Breast epithelium (tissue), 4 donors: Measurements from ENCODE around the gene TOLLIP. TPM values are rescaled to one million over a fixed set of nuclear protein-coding genes. Genes with fewer than 3 reads are reported as not detected.
A peak's percentile ranks its signal among the peaks of the same experiment; 100 is the strongest.
"Not testable (repeated sequence)": the region's sequence is repeated elsewhere in the genome, so short reads cannot be mapped to it uniquely, and the experiment has no call there.

Source experiments
- DNase-seq, 2 donors: peaks; one replicate each; pipeline ENCODE4 v3.0.0-alpha.2; 2019; ENCODE audit warnings: low spot score in 2 of 2
- H3K27ac ChIP-seq, 2 donors: fragments of 200-600 bp; sonication (generic) in 1 of 2; one replicate each; pipeline ENCODE4 v1.5.1; 2016 to 2019; ENCODE audit warnings: mild to moderate bottlenecking in 1 of 2
- H3K27me3 ChIP-seq, 2 donors: fragments of 200-600 bp; sonication (generic) in 1 of 2; one replicate each; pipeline versions ENCODE4 v1.5.1 to v1.6.0; 2017 to 2019; ENCODE audit warnings: control low read depth in 1 of 2, mild to moderate bottlenecking in 1 of 2
- H3K36me3 ChIP-seq: fragments of 200-600 bp; one replicate; pipeline ENCODE4 v1.5.1; 2019
- H3K4me1 ChIP-seq, 2 donors: fragments of 200-600 bp; sonication (generic); one replicate each; pipeline ENCODE4 v1.5.1; 2016 to 2019; ENCODE audit warnings: control low read depth in 1 of 2
- H3K4me3 ChIP-seq, 3 donors: fragments of 200-600 bp; sonication (generic); 1 replicate in 2 of 3; 2 replicates in 1 of 3; pipeline ENCODE4 v1.5.1; 2016 to 2019; ENCODE audit warnings: mild to moderate bottlenecking in 3 of 3, moderate library complexity in 2 of 3
- H3K9me3 ChIP-seq, 2 donors: fragments of 200-600 bp; sonication (generic) in 1 of 2; one replicate each; pipeline ENCODE4 v1.5.1; 2016 to 2019; ENCODE audit warnings: control low read depth in 1 of 2
- CTCF ChIP-seq, 3 donors: fragments of 450-650 bp; IDR thresholded peaks; one replicate each; pipeline ENCODE4 v1.5.1; 2016 to 2017; ENCODE audit warnings: antibody characterized with exemption in 3 of 3, mild to moderate bottlenecking in 3 of 3, moderate library complexity in 3 of 3
- POLR2A ChIP-seq: fragments of 450-650 bp; IDR thresholded peaks from one replicate; pipeline ENCODE4 v1.6.1; 2016; ENCODE audit warnings: antibody characterized with exemption, mild to moderate bottlenecking, moderate library complexity
- POLR2AphosphoS5 ChIP-seq, 3 donors: sonication (generic); formaldehyde crosslinking; IDR thresholded peaks; one replicate each; pipeline ENCODE4 v1.6.1; 2017; ENCODE audit warnings: antibody characterized with exemption in 3 of 3
- intact Hi-C: fragments of 100-400 bp; cut with DNase I; formaldehyde crosslinking; loops from one replicate; pipeline ENCODE4 v1.15.1; 2023; ENCODE audit warnings: low total_unique reads
- total RNA-seq, 3 donors: library from RNA; depleted of rRNA; stranded (reverse); fragments of >200 nt; gene quantifications; one replicate each; pipeline ENCODE4 v1.1.0, GENCODE V29; 2016

TOLLIP gene
- total RNA-seq, 3 donors from 2014 or later = 32.8 to 47.2 (median 41.0) TPM

GRCh38 chr11:1342946-1343345, 33.5 kb upstream of the TOLLIP start:
- Histone ChIP-seq H3K36me3 (no peaks in the 10 kb centered on the region), H3K4me3 (no peak overlapping the region), H3K27me3 (no peaks in the 10 kb centered on the region), H3K9me3 (no peaks in the 10 kb centered on the region), H3K4me1 (no peaks in the 10 kb centered on the region), H3K27ac (no peak overlapping the region)
- DNase-seq = no peak
- intact Hi-C loops = no loop called here
- TF ChIP-seq POLR2A (no peak), POLR2AphosphoS5 (IDR thresholded peaks at IDR 0.05) (no peak), CTCF (IDR thresholded peaks at IDR 0.05) (no peak)

- intact Hi-C loops = no loop called here
- DNase-seq = no peak
- Histone ChIP-seq H3K36me3 (no peaks in the 10 kb centered on the region), H3K27ac (no peak overlapping the region), H3K4me1 (no peaks in the 10 kb centered on the region), H3K4me3 (no peak overlapping the region), H3K9me3 (no peaks in the 10 kb centered on the region), H3K27me3 (no peaks in the 10 kb centered on the region)
- TF ChIP-seq POLR2A (no peak), CTCF (IDR thresholded peaks at IDR 0.05) (no peak), POLR2AphosphoS5 (IDR thresholded peaks at IDR 0.05) (no peak)
These were observed 32.6 kb upstream of the TOLLIP start for GRCh38 chr11:1341928-1342524.

GRCh38 chr11:1341226-1341625, 31.8 kb upstream of the TOLLIP start:
- DNase-seq, H3K9me3 ChIP-seq, intact Hi-C loops, H3K4me1 ChIP-seq, H3K27me3 ChIP-seq, H3K27ac ChIP-seq, H3K36me3 ChIP-seq, H3K4me3 ChIP-seq: not testable (repeated sequence)

GRCh38 chr11:1340111-1340510, 30.7 kb upstream of the TOLLIP start:
- DNase-seq = no peak
- H3K27me3 ChIP-seq = no peaks in the 10 kb centered on the region
- no peaks in the 10 kb centered on the region for H3K36me3 ChIP-seq
- H3K9me3 ChIP-seq = no peaks in the 10 kb centered on the region
- intact Hi-C loops = no loop called here
- H3K4me3 ChIP-seq = no peak overlapping the region
- TF ChIP-seq CTCF (IDR thresholded peaks at IDR 0.05) (no peak), POLR2AphosphoS5 (IDR thresholded peaks at IDR 0.05) (no peak), POLR2A (no peak)
- H3K4me1 ChIP-seq = peaks cover 4 to 11% of the 10 kb centered on the region in 2 donors
- H3K27ac ChIP-seq = no peak overlapping the region

- intact Hi-C loops = no loop called here
These were observed 29.7 kb upstream of the TOLLIP start for GRCh38 chr11:1339066-1339675.

More at GRCh38 chr11:1339066-1339675, 29.7 kb upstream of the TOLLIP start:
- TF ChIP-seq POLR2A (no peak), POLR2AphosphoS5 (IDR thresholded peaks at IDR 0.05) (no peak), CTCF (IDR thresholded peaks at IDR 0.05) (no peak)
- no peak for DNase-seq
- no peaks in the 10 kb centered on the region for H3K9me3 ChIP-seq
- peaks cover 4 to 15% of the 10 kb centered on the region in 2 donors for H3K4me1 ChIP-seq
- no peaks in the 10 kb centered on the region for H3K27me3 ChIP-seq
- no peaks in the 10 kb centered on the region for H3K36me3 ChIP-seq
- no peak overlapping the region for H3K4me3 ChIP-seq
- H3K27ac ChIP-seq = peak overlapping the region in 1 of 2 donors; percentile 63
